T-helper 1 cell (primary cell): Measurements from ENCODE around the gene ST6GALNAC2.
"Not testable (repeated sequence)": the region's sequence is repeated elsewhere in the genome, so short reads cannot be mapped to it uniquely, and the experiment has no call there.

Source experiments
- DNase-seq, 5 donors: peaks; one replicate each; pipeline ENCODE4 v3.0.0-alpha.2; 2012 to 2020

ST6GALNAC2 gene

DNA sequence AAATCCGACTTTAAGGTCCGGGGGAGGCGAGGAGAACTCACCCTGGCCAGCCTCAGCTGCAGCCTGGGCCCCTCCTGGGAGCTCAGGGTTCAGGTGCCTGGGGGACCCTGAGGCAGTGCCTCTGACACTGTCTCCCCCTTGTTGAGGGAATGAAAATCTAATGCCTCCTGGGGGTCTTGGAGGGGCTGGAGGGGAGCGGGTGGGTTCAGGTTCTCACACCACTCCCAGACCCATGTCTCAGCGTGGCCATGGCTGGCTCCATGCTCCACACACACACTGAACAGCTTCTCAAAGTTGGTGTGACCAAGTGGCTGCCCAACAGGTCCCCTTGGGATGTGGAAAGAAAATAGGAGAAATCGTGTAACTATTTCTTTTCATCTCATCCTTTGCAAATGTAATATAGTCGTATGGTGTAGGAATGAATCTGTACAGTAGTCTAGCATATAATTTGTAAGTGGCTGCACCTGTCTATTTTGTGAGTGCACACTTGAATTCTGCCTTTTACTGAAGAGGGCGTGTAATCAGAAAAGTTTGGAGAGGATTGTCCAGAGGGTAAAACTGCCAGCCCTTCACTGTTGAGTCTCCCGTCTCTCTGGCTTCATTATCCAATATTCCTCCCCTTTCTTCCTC is 46.6 kb downstream of the ST6GALNAC2 start:
- no peak for DNase-seq

DNA sequence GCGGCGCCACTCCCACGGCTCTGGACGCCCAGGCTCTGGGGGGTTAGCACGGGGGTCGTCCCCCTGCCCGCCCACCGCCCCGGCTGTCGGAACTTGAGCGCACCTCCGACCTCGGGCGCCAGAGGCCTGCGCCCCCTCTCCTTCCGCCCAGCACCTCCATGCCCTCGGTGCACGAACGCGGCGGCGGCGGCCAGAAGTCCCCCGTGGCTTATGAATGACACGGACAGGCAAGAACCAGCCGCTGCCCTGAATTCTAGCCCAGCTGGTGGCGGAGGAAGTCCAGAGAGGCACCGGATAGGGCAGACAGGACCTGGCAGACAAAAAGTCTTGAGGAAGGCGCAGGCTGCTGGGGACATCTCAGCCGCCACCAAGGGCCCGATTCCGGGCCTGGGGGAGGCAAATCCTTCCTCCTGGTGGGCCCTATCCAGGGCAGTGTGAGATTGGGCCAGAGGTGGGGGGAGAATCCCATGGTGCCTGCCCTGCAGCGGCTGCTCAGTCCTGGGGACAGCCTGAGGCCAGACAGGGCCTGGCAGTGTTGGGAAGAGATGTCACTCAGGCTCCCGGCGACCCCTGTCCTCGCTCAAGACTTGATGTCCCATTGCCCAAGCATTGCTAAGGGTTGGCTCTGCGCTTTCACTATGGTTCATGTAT is 47.3 kb downstream of the ST6GALNAC2 start:
- DNase-seq: no peak

DNA sequence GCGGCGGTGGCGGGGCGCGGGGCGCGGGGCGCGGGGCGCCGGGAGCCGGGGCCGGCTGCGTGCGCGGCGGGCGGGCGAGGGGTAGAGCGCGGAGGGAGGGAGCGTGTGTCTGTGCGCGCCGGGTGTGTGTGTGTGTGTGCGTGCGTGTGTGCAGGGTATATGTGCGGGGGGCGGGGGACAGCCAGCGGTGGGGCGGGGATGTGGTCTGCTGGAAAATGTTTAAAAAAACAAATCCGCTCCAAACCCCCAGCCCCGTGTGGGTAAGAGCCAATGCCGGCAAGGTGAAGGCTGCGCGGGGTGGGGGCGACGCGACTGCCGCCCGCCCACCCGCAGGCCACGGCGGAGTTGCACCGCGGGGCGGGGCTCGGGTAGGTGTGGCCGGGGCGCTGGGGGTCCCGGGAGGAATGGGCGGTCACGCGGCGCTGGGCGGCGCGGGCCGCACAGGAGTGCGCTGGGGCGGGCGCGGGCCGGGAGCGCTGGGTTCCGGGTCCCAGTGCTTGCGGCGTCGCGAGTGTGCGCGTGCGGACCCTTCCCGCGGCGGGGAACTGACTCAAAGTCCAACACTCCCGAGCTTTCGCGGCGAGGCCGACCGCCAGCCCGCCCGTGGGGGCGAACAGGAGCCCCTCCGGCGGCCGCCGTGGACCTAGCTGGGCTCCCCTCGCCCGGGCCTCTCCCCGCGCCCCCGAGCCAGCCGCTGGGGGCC is 47.9 kb downstream of the ST6GALNAC2 start, which contains the start of gene CYGB:
Gene CYGB, minus strand, starts transcription at position 132 of the 703 bp plus-strand sequence. CDS start 167 bp downstream, outside the sequence.
- no peak for DNase-seq

DNA sequence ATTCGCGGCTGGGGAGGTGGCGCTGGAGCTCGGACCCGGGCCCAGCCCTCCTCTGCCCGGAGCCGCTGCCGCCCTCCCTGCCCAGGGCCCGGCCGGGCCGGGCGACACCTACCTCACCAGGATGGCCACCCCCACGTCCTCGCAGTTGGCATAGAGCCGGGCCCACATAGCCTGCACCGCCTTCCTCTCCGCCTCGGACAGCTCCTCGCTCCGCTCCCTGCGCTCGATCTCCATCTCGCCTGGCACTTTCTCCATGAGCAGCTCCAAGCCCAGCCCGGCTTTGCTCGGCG is 48.4 kb downstream of the ST6GALNAC2 start:
- no peak for DNase-seq

DNA sequence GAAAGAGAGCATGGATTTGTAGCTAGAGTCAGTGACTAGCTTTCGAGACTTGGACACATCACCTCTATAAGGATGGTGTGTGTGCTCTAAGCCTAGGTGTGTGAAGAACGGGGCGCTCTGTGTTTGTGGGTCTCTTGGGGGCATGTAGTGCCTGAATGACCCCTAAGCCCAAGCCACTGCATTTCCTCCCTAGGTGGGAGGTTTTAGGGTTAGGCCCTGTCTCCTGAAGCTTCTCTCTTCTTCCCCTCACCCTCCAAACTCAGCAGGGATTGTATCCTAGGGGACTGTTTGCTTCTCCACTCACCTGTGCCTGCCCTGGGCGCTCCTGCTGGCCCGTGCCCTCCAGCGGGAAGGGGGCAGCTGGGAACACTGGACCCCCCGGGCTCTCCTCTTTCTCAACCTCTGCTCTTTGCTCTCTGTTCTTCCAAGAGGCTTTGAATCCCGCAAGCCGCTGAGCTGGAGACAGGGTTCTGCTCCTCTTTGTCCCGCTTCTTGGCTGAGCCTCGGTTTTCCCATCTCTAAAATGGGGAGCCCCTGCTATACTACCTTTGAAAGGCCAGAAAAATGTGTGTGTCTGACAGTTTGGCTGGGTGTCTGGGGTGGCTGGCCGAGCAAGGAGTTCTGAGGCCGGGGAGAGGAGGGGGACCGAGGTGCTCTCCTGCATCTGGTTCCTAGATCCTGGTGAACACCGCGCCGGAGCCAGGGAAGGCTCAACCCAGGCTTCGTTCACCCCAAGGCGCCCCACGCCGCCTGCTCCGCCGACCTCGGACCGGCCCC is 49.0 kb downstream of the ST6GALNAC2 start:
- DNase-seq: no peak

DNA sequence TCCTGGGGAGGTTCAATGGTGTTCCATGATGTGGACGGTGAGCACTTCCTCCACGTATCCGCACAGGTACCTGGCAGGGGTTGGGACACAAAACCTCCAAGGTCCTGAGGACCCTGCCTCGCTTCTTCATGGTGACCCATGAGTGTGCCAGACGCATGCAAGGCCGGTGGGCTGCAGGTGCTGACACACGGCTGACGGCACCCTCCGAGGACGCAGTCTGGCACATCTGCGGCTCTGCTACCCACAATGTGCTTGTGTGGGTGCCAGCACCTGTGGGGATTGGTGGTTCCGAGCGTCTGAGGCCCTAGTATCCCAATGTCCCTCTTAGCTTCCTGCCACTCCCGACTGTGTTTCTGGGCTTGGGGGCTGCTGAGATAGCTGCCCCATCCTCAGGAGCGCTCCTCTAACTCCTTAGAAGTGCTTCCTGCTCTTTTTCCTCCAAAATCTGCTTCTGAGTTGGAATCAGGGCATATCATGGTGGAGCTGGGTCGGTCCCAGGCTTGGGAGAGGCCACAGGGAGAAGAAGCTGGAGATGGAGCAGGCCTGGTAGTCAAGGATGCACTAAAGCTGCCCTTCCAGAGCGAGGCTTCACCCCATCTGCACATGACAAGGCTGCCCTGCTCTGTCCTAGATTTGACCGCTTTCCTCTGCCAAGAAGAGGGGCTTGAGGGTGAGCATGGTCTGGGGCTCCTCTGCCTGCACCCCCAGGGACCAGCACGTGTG is 49.7 kb downstream of the ST6GALNAC2 start:
- DNase-seq: no peak

DNA sequence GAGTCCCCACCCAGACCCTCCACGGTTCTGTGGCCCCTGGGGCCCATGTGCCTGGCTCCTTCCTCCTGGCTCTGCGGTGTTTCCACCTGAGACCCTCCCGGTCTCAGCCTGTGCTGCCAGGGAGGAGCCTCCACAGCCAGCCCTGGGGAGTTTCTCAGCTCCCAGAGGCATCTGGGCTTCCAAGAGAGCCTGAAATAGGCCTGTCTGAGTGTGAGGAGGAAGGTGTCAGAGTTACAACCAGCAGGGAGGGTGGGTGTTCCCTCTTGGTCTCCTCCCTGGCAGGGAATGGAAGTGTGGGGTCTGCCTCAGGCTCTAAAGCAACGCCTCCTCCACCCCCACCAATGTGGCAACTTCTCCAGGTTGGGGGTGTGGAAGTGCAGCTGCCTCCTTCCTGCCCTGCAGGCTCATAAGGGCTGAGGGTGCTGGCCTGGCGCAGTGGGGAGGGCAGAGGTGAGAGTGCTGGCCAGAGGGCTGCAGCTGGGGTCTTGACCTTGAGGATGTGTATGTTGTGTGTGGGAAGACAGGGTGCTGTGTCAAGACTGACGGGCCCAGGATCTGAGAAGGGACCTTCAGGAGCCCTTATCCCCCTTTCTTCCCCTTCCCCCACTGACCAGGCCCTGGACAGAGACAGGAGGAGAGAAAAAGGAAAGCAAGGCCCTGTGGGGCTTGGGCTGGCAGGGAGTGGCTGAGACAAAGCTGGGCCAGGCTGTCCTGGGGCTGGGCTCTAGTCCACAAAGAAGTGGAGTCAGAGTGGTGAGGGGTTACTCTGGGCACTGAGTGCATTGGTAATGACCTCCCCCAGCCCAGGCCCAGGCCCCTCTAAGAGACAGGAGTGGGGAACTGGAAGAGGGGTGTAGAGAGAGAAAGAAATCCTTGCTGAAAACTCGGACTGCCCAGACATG is 50.6 kb downstream of the ST6GALNAC2 start:
- DNase-seq: no peak

DNA sequence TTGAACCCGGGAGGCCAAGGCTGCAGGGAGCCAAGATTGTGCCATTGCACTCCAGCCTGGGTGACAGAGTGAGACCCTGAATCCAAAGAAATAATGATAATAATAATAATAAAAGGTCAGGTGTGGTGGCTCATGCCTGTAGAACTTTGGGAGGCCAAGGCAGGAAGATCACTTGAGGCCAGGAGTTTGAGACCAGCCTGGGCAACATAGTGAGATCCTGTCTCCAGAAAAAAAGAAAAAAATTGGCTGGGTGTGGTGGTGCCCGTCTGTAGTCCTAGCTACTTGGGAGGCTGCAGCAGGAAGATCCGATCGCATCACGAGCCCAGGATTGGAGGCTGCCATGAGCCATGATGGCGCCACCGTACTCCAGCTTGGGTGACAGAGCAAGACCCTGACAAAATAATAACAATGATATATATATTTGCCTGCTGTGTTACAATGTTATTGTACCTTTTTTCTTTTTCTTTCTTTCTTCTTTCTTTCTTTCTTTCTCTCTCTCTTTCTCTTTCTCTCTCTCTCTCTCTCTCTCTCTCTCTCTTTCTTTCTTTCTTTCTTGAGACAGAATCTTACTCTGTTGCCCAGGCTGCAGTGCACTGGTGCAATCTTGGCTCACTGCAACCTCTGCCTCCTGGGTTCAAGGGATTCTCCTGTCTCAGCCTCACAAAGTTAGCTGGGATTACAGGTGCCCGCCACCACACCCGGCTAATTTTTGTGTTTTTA is 51.9 kb downstream of the ST6GALNAC2 start:
- DNase-seq: not testable (repeated sequence)

DNA sequence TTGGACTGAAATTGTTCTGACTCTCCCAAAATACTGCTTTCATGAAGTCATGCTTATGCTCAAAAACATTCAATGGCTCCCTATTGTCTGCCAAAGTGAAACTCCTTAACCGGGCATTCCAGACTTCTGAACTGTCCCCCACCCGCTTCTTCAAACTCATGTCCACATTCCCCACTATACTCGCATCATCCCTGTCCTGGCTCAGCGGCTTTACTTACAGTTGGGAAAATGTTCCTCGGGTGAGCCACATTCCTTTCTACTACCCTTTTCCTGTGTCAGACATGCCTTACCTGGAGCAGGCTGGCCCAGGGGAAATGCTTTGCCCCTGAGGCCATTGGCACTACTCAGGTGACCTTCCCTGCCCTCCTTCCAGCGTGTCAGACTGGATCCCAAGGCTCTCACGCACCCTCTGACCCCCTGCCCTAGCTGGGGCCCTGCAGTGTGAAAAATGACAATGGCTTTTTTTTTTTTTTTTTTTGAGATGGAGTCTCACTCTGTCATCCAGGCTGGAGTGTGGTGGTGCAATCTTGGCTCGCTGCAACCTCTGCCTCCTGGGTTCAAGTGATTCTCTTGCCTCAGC is 53.5 kb downstream of the ST6GALNAC2 start:
- no peak for DNase-seq

DNA sequence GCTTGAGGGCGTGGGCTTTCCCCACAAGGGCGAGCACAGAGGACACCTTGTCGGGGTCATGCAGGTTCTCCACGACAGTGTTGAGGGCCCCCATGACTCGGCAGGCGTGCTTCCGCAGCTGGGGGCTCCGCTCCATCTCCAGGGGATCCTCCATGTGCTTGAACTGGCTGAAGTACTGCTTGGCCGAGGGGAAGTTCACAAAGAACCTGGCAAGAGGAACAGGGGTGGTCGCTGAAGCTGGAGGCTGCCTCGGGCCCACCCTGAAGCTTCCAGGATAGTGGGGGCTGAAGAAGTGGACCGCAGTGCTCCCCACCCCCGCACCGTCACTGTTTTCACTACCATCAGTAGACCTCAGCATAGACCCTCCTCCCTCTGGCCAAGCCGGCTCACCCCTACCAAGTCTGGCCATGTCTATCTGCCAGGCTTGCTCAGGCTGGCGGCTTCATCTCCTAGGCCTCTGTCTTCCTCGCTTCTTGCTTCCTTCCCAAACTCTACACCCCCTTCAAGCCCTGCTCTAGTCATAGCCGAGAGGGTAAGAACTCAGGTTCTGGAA is 54.1 kb downstream of the ST6GALNAC2 start:
- DNase-seq: no peak

DNA sequence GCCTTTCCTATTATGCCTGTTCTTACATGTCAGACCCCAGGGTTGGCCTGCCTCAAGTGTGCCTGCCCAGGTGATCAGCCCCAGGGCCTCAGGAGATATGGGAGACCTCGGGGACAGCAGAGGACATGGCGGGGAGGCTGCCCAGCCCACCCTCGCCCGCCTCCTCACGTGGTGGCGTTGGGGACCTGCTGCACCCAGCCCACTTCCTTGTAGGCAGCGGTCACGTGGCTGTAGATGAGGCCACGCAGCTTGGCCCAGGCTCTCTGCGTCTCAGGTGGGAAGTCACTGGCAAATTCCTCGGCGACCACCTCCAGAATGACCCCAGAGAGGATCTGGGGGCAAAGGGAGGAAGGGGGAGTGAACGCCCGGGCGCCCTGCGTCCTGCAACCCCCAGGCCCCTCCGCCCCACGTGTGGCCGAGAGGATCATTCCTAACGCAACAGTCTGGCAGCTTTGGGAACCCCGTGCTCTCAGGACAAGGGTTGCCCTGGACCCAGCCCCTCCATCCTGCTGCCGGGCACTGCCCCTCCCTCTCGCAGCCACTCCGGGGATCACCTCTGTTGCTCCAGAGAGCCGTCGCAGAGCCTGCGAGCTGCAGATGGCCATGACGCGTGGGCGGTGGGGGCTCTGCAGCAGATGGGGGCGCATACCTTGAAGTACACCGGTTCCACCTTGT is 54.7 kb downstream of the ST6GALNAC2 start:
- no peak for DNase-seq

DNA sequence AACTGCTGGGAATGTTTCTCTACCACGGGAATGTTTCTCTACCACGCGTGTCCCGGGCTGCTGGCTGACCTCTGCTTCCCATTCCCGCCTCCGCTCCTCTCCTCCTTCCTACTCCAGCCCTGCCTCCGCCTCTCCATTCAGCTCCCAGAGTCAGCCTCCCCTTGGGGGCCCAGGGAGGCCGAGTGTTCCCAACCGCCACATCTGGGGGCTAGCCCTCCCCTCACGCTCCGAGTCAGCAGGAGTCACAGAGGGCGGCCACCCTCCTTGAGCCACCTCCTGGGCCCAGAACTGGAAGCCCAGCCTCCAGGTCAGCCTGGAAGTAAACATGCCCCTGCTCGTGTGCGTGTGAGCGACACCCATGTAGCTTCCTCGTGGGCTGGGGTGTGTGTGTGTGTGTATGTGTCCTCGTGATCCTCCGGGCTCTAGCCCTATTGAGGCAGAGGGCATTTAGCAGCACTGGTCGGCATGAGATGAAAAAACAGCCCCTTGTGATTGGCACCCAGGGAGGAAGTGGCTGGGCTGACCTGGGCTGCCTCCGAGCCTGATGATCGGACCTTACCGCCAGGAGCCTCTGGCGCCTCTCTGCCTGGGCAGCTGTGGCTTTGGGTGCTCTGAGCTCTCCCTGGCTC is 55.5 kb downstream of the ST6GALNAC2 start:
- DNase-seq: no peak

DNA sequence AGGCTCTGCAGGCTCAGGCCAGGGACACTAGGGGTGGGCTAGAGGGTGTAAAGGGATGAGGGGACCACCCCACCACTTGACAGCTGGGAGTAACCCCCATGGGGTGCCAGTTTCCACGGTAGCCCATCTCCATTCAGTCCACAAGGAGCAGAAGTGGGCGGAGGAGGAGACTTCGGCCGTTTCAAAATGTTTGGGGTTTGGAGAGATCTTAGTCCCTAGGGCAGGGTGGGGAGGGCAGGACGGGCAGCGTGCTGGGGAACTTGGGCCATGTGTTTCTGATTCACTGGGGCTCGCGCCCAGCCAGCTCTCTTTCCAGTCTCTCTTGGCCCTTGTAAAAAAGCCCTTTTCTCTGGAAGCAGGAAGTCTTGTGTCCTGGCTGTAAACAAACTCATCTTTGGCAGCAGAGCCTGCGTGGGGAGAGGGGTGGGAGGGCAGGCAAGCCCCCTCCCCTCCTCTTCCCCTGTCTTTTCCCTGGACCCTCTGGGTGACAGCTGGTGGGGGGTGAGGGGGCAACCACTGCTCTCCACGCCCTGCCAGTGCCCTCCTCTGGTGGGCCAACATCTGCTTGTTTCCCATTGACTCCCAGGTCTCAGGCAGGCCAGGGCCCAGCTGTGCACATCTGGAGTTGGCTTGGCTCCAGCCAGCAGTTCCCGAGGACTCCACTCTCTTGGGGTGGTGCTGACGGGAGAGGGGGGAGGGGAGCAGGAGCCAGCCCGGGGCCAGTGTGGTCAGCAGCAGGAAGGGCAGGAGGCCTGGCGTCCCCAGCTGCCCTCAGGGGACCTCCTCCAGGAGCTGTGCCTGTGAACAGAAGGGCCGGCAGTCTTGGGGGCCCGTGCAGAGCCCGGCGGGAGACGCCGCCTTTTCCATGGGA is 56.2 kb downstream of the ST6GALNAC2 start:
- no peak for DNase-seq

DNA sequence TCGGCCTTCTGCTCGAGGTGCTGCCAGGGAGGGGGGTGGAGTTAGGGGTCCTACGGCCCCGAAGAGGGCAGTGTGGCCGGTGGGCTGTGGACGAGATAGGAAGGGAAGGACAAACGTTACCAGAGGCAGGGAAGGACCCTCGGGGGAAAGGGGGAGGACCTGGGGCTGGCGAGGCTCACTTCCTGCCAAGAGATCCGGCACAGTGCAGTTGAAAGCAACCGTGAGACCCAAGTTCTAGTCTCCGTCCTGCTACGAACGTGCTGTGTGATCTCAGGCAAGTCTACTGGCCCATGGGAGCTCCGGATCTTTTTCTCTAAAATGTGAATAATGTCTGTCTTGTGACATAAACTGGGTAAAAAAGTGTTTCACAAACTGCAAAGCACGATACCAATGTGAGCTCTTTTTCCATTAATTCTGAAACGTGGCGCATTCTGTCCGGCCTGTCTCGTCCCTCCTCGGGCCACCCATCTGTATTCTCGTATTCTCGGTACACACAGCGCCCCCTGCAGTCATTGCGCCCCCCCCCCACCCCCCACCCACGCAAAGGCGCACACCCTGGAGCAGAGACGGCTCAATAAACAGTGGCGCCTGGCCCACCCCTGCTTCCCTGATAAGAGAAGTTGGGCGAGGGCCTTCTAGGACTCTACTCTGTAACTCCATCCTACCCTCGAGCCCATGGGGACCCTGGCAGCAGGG is 57.0 kb downstream of the ST6GALNAC2 start:
- no peak for DNase-seq

DNA sequence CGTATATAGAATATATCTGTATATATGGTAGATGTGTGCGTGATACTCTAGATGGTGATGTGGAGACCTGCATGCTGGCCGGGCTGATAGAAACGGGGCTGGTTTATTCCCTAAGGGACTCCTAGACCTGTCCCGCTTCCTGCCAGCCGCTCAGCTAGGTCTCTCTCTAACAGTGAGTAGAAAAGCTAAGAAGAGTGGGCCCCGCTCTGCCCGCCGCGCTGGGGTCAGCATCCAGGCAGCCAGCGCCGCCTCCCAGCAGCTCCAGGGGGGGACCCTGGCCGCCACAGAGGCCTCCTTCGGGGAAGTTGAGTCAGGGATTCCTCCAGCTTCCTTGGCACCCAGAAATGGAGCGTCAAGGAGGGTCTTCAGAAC is 57.5 kb downstream of the ST6GALNAC2 start:
- DNase-seq: no peak

DNA sequence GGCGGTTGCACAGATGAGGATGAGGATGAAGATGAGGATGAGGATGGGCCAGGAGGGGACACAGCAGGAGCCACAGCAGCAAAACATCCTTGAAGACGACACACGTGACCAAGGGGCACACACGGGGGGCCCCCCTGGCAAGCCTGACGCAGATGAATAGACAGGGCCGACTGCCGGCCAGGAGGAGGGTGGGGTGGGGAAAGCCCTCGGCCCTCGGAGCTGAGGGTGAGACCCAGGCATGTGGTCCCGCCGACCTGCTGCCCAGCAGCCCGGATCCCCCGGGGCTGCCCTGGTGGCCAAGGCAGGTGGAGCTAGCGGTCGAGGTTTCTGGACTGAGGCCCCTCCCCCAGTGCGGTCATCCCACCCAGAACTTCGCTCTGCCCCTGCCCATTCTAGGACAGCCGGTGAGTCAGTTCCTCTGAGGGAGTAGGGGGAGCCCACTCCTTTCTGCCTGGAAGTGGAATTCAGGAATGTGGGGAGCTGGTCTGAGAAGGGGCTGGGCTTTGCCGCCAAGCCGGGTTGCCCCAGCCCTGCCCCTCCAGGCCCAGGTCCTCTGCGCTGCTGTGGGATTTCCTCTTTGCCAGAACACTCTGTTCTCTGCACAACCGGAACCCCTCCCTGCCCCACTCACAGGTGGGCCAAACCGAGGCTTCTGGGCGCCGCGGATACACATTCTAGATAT is 58.1 kb downstream of the ST6GALNAC2 start:
- DNase-seq: peak in 2 of 5 donors; percentile 25 to 45

DNA sequence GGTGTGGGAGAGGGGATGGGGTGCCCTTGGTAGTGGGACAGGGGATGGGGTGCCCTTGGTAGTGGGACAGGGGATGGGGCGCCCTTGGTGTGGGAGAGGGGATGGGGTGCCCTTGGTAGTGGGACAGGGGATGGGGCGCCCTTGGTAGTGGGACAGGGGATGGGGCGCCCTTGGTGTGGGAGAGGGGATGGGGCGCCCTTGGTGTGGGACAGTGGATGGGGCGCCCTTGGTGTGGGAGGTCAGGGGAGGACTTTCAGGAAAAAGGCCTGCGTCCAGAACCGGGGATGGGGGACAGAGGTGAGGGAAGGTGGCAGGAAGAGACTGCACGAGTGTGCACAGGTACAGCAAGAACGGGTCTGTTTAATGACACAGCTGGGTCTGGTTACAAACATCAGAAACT is 58.6 kb downstream of the ST6GALNAC2 start:
- DNase-seq: not testable (repeated sequence)
